Endodermal cell (in vitro differentiated cells): ENCODE results near the gene IRF7. TPM values are rescaled to one million over a fixed set of nuclear protein-coding genes. Genes with fewer than 3 reads are reported as not detected.

Experiments
- DNase-seq: peaks from one replicate; pipeline ENCODE4 v3.0.0-alpha.2; 2017
- H3K27ac ChIP-seq: 2 replicates; pipeline ENCODE4 v1.5.1; 2013; ENCODE audit warnings: mild to moderate bottlenecking, low read depth, low read length, moderate library complexity
- H3K27me3 ChIP-seq: 2 replicates; pipeline ENCODE4 v1.6.1; 2013; ENCODE audit warnings: mild to moderate bottlenecking, low read length, moderate library complexity; ENCODE audit not compliant: insufficient read depth, control insufficient read depth, poor library complexity, severe bottlenecking
- H3K36me3 ChIP-seq: 2 replicates; pipeline ENCODE4 v1.7.0; 2013; ENCODE audit warnings: mild to moderate bottlenecking, low read length, moderate library complexity; ENCODE audit not compliant: control insufficient read depth, insufficient read depth
- H3K4me1 ChIP-seq: one replicate; pipeline ENCODE4 v1.7.0; 2013; ENCODE audit warnings: low read length; ENCODE audit not compliant: control insufficient read depth, insufficient read depth
- H3K4me3 ChIP-seq: 2 replicates; pipeline ENCODE4 v1.5.1; 2013; ENCODE audit warnings: mild to moderate bottlenecking, low read length, moderate library complexity
- H3K9ac ChIP-seq: 2 replicates; pipeline ENCODE4 v1.6.1; 2013; ENCODE audit warnings: mild to moderate bottlenecking, low read length, moderate library complexity; ENCODE audit not compliant: poor library complexity, severe bottlenecking; ENCODE audit errors: extremely low read depth
- H3K9me3 ChIP-seq: 2 replicates; pipeline ENCODE4 v1.6.1; 2013; ENCODE audit warnings: mild to moderate bottlenecking, low read length, moderate library complexity; ENCODE audit not compliant: control insufficient read depth
- H3K27ac Mint-ChIP-seq: 2 replicates; pipeline ENCODE4 v1.8.0; 2020; ENCODE audit warnings: mixed read lengths
- H3K27me3 Mint-ChIP-seq: 2 replicates; pipeline ENCODE4 v1.8.0; 2021; ENCODE audit warnings: mild to moderate bottlenecking, mixed read lengths; ENCODE audit not compliant: insufficient read depth
- H3K36me3 Mint-ChIP-seq: 2 replicates; pipeline ENCODE4 v1.8.0; 2020; ENCODE audit warnings: low read depth, mixed read lengths
- H3K4me1 Mint-ChIP-seq: 2 replicates; pipeline ENCODE4 v1.8.0; 2020; ENCODE audit warnings: mixed read lengths
- H3K4me3 Mint-ChIP-seq: 2 replicates; pipeline ENCODE4 v1.8.0; 2020; ENCODE audit warnings: mild to moderate bottlenecking, moderate library complexity, mixed read lengths
- H3K9me3 Mint-ChIP-seq: 2 replicates; pipeline ENCODE4 v1.8.0; 2020; ENCODE audit warnings: mild to moderate bottlenecking, mixed read lengths
- CTCF ChIP-seq: fragments of 200-600 bp; sonication (generic); conservative IDR thresholded peaks from 2 replicates; pipeline ENCODE4 v1.5.0; 2021; ENCODE audit warnings: antibody characterized with exemption, mild to moderate bottlenecking
- WGBS, 2 experiments: methylation state at CpG; one replicate each; pipeline versions ENCODE4 v1.1.5 to v1.1.7; 2013; ENCODE audit warnings: missing lambda C conversion rate in 2 of 2, mixed read lengths in 1 of 2; ENCODE audit not compliant: insufficient coverage in 1 of 2, insufficient read length in 1 of 2; 5-methylcytosine and 5-hydroxymethylcytosine counted together
- total RNA-seq, 2 donors: library from RNA; stranded (reverse); fragmentation: NEBNext Ultra II Directional in 1 of 2; extraction: Animal tissue kit (Norgen Biotek cat#: 25700) in 1 of 2; gene quantifications; 2 replicates in 1 of 2; 3 replicates in 1 of 2; pipeline ENCODE4 v1.2.1, GENCODE V29; 2021

The IRF7 gene
- total RNA-seq, 2 donors from 2014 or later = 9.3 to 16.8 TPM

GRCh38 chr11:576811-577610, 38.7 kb downstream of the IRF7 start:
- H3K4me1 Mint-ChIP-seq = peaks cover 34% of the 10 kb centered on the region
- WGBS, 2 experiments = 11 to 12% methylated on average over 30 to 42 of the region's 48 CpGs
- Histone ChIP-seq H3K27me3 (peaks cover 13% of the 10 kb centered on the region), H3K4me3 (peak overlapping the region; percentile 95), H3K36me3 (peaks cover 10% of the 10 kb centered on the region), H3K4me1 (peaks cover 26% of the 10 kb centered on the region), H3K27ac (no peak overlapping the region), H3K9me3 (no peaks in the 10 kb centered on the region), H3K9ac (peak overlapping the region; percentile 85)
- peak overlapping the region; percentile 89 for H3K27ac Mint-ChIP-seq
- TF ChIP-seq CTCF = no peak
- H3K27me3 Mint-ChIP-seq = peaks cover 22% of the 10 kb centered on the region
- no peak for DNase-seq
- H3K9me3 Mint-ChIP-seq = no peaks in the 10 kb centered on the region
- H3K4me3 Mint-ChIP-seq = peak overlapping the region; percentile 79
- H3K36me3 Mint-ChIP-seq = peaks cover 11% of the 10 kb centered on the region

- peak within 1 kb of the TSS; percentile 100 for H3K27ac Mint-ChIP-seq
- H3K36me3 Mint-ChIP-seq = peaks cover 3% of the 10 kb centered on the region
- Histone ChIP-seq H3K36me3 (peaks cover 2% of the 10 kb centered on the region), H3K9ac (peak within 1 kb of the TSS; percentile 95), H3K27ac (peak within 1 kb of the TSS; percentile 99), H3K4me1 (peaks cover 28% of the 10 kb centered on the region), H3K4me3 (peak within 1 kb of the TSS; percentile 95), H3K27me3 (peaks cover 13% of the 10 kb centered on the region), H3K9me3 (no peaks in the 10 kb centered on the region)
- H3K4me3 Mint-ChIP-seq = peak within 1 kb of the TSS; percentile 79
- H3K4me1 Mint-ChIP-seq = peaks cover 36% of the 10 kb centered on the region
- peaks cover 24% of the 10 kb centered on the region for H3K27me3 Mint-ChIP-seq
- no peak for TF ChIP-seq CTCF
- H3K9me3 Mint-ChIP-seq = no peaks in the 10 kb centered on the region
- DNase-seq = no peak
- WGBS, 2 experiments = 0 to 1% methylated on average over 31 to 88 of the region's 99 CpGs
Observed at GRCh38 chr11:575996-576768, 39.6 kb downstream of the IRF7 start, which contains the start of gene PHRF1. Gene PHRF1 (plus strand): TSS chr11:576470. CDS start chr11:581513, 5,043 bp downstream.

GRCh38 chr11:575313-575995, 40.3 kb downstream of the IRF7 start:
- no peak overlapping the region for H3K27ac ChIP-seq
- no peak for TF ChIP-seq CTCF
- peak overlapping the region; percentile 76 for H3K27ac Mint-ChIP-seq
- no peaks in the 10 kb centered on the region for H3K36me3 ChIP-seq
- peak overlapping the region; percentile 11 for H3K9ac ChIP-seq
- peak overlapping the region; percentile 79 for H3K4me3 Mint-ChIP-seq
- H3K9me3 ChIP-seq = no peaks in the 10 kb centered on the region
- H3K4me1 Mint-ChIP-seq = peaks cover 36% of the 10 kb centered on the region
- H3K27me3 ChIP-seq = peaks cover 13% of the 10 kb centered on the region
- H3K9me3 Mint-ChIP-seq = no peaks in the 10 kb centered on the region
- H3K27me3 Mint-ChIP-seq = peaks cover 24% of the 10 kb centered on the region
- no peaks in the 10 kb centered on the region for H3K36me3 Mint-ChIP-seq
- peak; percentile 96 for DNase-seq
- peaks cover 29% of the 10 kb centered on the region for H3K4me1 ChIP-seq
- WGBS, 2 experiments = 1% methylated on average over 33 to 75 of the region's 81 CpGs
- H3K4me3 ChIP-seq = peak overlapping the region; percentile 78
